Ureter (tissue), 1 donor: ENCODE data around the gene CSAD. TPM values are rescaled to one million over a fixed set of nuclear protein-coding genes. Genes with fewer than 3 reads are reported as not detected.

Source experiments
- DNase-seq: peaks from one replicate; pipeline ENCODE4 v3.0.0-alpha.2; 2020; ENCODE audit warnings: low spot score
- total RNA-seq: library from RNA; stranded (reverse); gene quantifications from one replicate; pipeline ENCODE4 v1.2.4, GENCODE V29; 2023
- donor health status: DM: yes; HTN: yes; CAD: no.

Gene CSAD
- total RNA-seq, 1 donor from 2014 or later: 65.7 TPM

- DNase-seq: no peak
Observed at GRCh38 chr12:53199700-53200099, 19.0 kb upstream of the CSAD start.

GRCh38 chr12:53198486-53199110 lies 17.9 kb upstream of the CSAD start:
- DNase-seq: no peak

- no peak for DNase-seq
Observed at GRCh38 chr12:53197011-53197640, 16.4 kb upstream of the CSAD start.

- DNase-seq: no peak
Observed at GRCh38 chr12:53196486-53196885, 15.8 kb upstream of the CSAD start.

- no peak for DNase-seq
Observed at GRCh38 chr12:53195516-53196420, 15.0 kb upstream of the CSAD start.

GRCh38 chr12:53194973-53195372 lies 14.2 kb upstream of the CSAD start:
- DNase-seq: no peak

GRCh38 chr12:53193985-53194716 lies 13.4 kb upstream of the CSAD start:
- DNase-seq: no peak

- no peak for DNase-seq
Observed at GRCh38 chr12:53193040-53193439, 12.3 kb upstream of the CSAD start.

- DNase-seq: no peak
Observed at GRCh38 chr12:53192531-53193021, 11.9 kb upstream of the CSAD start.

- no peak for DNase-seq
Observed at GRCh38 chr12:53191885-53192530, 11.3 kb upstream of the CSAD start.

- DNase-seq: no peak
Observed at GRCh38 chr12:53191096-53191884, 10.6 kb upstream of the CSAD start.

GRCh38 chr12:53190108-53190729 lies 9.5 kb upstream of the CSAD start:
- no peak for DNase-seq

GRCh38 chr12:53187145-53187899 lies 6.6 kb upstream of the CSAD start:
- DNase-seq: no peak

GRCh38 chr12:53186745-53187144 lies 6.0 kb upstream of the CSAD start:
- DNase-seq: no peak

GRCh38 chr12:53185582-53186153 lies 4.9 kb upstream of the CSAD start:
- DNase-seq: no peak

- DNase-seq: no peak
Observed at GRCh38 chr12:53184828-53185227, 4.1 kb upstream of the CSAD start.

- no peak for DNase-seq
Observed at GRCh38 chr12:53182903-53183302, 2.2 kb upstream of the CSAD start.

- no peak for DNase-seq
Observed at GRCh38 chr12:53181935-53182334, 1.2 kb upstream of the CSAD start.
